Measurements from ENCODE around the gene VPS26C.
A peak's percentile ranks its signal among the peaks of the same experiment; 100 is the strongest.

VPS26C gene

DNA sequence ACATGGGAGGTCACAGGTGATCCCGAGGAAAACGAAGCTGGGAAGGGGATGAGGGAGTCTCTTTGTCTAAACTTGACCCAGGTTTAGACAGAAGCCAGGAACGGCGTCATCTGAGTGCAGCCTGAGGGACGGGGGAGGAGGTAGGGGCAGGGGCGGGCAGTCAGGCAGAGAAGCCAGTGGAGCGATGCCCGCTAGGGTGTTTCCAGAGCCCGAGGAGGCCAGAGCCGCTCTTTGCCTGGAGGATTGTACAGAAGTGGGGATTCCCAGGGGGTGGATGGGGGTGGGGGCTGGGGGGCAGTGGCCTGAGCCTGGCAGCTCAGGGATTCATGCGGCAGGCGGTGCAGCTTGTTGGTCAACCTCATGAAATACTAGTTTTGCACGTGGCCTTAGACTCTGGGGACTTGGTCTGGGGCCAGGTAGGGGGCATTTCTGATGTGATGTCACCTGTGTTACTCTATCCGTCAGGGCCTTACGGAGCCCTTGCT is 58.4 kb downstream of the VPS26C start:
- no peak overlapping the region for H3K4me3 ChIP-seq (ENCODE audit: low read depth, low read length)
- TF ChIP-seq CTCF (IDR thresholded peaks at IDR 0.05; ENCODE audit: borderline replicate concordance, insufficient read depth, low read depth, low read length), result no peak

DNA sequence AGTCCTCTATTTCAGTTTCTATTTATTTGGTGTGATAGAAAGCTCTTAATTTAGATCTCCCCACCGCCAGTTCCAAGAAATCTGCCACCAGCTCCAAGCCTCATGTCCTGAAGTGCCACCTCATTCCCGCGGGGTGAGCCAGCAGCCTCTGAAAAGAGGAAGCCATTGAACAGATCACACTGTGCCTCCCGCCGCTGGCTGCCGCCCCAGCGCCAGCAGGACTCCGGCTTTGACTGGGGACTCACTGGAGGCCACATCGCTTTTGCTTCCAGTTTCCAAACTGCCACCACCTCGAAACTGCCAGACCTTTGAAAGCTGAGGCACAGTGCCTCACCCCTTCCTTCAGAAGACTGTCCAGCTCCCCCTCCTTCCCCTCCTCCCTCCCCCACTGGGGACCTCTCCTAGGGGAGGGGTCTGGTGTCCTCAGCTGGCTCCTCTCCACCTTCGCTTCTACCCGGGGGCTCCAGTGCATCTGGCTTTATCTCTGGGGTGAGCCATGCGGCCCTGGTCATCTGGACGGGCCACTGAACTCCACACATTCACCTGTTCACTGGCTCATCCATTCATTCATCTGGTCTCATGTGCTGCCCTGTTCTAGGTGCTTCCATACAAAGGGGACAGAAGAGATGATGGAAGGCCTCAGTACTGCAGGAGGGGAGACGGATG is 58.9 kb downstream of the VPS26C start:
- peak overlapping the region; percentile 26 for H3K4me3 ChIP-seq (ENCODE audit: low read depth, low read length)

DNA sequence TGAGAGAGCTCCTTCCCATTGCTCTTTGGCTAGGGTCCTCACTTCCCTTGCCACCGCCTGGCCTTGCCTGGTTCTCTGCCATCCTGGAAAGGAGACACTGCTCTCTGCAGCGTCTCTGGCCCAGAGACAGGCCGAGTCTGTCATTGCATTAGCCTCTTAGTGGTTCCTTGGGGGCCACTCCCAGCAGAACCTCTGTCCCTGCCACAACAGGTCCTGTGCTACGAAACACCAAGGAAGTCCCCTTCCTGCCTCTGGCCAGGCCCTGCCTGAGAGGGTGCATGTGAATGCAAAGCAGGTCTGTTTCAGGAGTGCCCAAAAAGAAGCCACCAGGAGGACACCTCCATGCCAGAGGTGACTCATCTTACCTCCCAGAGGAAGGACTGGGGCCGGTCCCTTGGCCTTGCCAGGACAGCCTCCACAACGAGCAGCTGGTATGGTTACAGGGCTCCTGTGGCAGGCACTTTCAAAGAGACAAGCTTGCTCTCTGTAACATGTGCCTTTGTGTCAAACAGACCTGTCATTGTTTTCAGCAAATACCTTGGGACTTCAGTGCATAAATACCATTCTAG is 59.6 kb downstream of the VPS26C start:
- peak overlapping the region; percentile 8 for H3K4me3 ChIP-seq (ENCODE audit: low read depth, low read length)
- no peak for TF ChIP-seq CTCF (IDR thresholded peaks at IDR 0.05; ENCODE audit: borderline replicate concordance, insufficient read depth, low read depth, low read length)

More for the DNA sequence above, 58.9 kb downstream of the VPS26C start:
- no peak for TF ChIP-seq CTCF (IDR thresholded peaks at IDR 0.05; ENCODE audit: borderline replicate concordance, insufficient read depth, low read depth, low read length)

DNA sequence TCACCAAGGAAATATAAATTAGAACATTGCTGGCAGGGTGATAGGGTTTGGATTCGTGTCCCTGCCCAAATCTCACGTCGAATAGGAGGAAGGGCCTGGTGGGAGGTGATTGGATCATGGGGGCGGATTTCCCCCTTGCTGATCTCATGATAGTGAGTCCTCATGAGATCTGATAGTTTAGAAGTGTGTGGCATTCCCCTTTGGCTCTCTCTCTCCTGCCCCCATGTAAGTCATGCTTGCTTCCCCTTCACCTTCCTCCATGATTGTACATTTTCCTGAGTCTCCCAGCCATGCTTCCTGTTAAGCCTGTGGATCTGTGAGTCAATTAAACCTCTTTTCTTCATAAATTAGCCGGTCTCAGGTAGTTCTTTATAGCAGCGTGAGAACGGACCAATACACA is 60.6 kb downstream of the VPS26C start:
- no peak for TF ChIP-seq CTCF (IDR thresholded peaks at IDR 0.05; ENCODE audit: borderline replicate concordance, insufficient read depth, low read depth, low read length)
- no peak overlapping the region for H3K4me3 ChIP-seq (ENCODE audit: low read depth, low read length)

- TF ChIP-seq CTCF (IDR thresholded peaks at IDR 0.05; ENCODE audit: borderline replicate concordance, insufficient read depth, low read depth, low read length), result no peak
- H3K4me3 ChIP-seq (ENCODE audit: low read depth, low read length), result no peak overlapping the region
Measured at GRCh38 chr21:37204580-37204979, 62.6 kb downstream of the VPS26C start.

DNA sequence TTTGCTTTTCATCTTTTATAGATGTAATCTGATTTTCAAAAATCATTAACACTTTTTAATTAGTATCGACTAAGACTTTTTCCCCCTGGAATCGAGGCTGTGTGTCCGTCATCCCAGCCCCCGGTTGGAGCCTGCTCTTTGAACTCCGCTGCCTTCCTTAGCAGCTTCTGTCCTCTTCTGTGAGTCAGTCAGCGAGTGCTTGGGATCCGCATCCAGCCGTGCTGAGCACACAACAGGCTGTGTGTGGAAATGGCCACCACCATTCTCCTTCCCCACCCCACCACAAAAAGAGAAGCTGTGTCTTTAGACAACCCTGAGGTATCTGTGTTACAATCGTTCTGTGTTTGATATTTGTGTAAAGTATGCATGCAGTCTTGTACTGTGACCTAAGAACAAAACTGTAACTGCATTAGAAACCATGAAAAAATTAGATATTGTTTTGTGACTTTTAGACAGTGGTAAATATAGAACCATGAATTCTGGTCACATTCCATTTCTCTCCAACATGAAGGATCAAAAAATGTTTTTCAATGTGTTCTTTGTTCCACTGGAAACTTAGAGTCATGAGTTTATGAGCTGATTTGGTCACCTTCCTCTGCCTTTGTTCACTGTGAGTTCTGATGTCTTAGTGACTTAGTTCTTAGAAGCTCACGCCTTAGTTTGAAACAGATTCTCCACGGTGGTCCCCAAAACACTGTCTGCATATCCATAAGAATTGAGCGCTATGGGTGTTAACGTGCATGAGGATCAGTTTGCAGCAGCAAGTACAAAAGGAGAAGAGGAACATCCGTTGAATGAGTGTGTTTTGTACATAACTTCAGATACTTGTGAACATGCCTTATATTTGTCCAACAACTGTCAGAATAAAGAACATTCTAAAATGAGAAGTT is 64.7 kb downstream of the VPS26C start:
- TF ChIP-seq CTCF (IDR thresholded peaks at IDR 0.05; ENCODE audit: borderline replicate concordance, insufficient read depth, low read depth, low read length), result no peak

More for the DNA sequence above, 64.7 kb downstream of the VPS26C start:
- no peak overlapping the region for H3K4me3 ChIP-seq (ENCODE audit: low read depth, low read length)
